Right renal cortex interstitium (tissue), 3 donors: Measurements from ENCODE around the gene NLRC3. TPM values are rescaled to one million over a fixed set of nuclear protein-coding genes. Genes with fewer than 3 reads are reported as not detected.
"Not testable (repeated sequence)": the region's sequence is repeated elsewhere in the genome, so short reads cannot be mapped to it uniquely, and the experiment has no call there.

ENCODE experiments used
- DNase-seq, 3 donors: peaks; one replicate each; pipeline ENCODE4 v3.0.0-alpha.2; 2013; ENCODE audit warnings: low read depth in 3 of 3, low spot score in 2 of 3
- polyA plus RNA-seq, 3 donors: library from polyadenylated mRNA; unstranded; fragments of 120-200 nt; gene quantifications; one replicate each; pipeline ENCODE4 v1.2.1, GENCODE V29; 2013; ENCODE audit not compliant: insufficient read length in 3 of 3

The NLRC3 gene
- polyA plus RNA-seq, 3 donors = 1.6 to 1.7 (median 1.6) TPM

DNA sequence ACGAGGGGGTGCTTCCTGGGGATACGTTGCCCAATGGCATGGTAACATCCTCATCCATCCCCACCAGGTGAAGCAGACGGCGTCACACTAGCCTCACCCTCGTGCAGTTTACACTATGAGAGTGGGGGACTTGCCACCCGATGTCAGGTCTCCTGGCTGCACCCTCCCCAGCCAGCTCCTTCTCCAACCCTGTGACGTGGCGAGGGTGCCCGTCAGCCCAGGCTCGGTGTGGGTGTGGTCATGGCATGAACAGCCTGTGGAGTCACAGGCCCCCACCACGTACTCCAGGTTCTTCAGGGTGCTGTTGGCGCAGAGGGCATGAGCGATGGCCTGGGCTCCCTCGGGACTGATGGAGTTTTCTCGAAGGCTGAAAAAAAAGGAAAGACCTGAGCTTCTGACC is 28.3 kb downstream of the NLRC3 start:
- no peak for DNase-seq

DNA sequence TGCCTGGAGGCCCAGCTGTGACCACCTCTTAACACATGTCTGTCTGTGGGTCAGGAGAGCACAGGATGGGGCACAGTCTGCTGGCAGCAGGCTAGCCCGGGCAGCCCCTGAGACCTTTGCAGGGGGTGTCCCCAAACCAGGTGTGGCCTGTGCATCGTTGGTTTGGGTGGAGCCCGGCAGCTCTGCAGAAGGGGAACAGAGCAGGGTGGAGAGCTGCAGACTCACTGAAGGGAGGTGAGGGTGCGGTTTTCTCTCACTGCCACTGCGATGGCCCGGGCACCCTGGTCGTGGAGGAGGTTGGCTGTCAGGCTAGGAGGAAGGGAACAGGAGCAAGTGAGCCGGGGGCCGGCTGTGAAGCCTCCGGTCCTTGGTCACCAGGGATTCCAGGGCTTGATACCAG is 28.8 kb downstream of the NLRC3 start:
- DNase-seq = no peak

DNA sequence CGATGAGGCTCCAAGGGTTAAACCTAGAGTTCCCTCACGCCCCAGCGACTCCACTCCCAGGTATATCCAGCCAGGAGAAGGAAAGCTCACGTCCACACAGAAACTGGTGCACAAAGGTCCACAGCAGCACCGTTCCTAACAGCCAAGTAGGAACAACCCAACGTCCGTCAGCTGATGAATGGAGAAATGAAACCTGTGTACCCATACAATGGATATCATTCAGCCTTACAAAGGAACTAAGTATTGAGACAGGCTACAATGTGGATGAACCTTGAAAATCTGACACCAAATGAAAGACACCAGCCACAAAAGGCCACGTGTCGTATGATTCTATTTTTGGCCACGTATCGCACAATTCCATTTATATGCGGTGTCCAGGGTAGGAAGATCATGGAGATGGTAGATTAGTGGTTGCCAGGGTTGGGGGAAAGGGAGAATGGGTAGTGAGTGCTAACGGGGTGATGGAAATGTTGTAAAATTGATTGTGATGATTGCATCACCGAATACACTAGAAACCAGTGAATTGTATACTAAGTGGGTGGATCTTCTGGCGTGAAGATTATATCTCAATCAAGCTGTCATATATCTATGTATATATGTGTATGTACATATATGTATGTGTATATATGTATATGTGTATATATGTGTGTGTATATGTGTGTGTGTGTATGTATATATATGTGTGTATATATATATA is 30.1 kb downstream of the NLRC3 start:
- DNase-seq = no peak

GRCh38 chr16:3542601-3543373 is 34.4 kb downstream of the NLRC3 start:
- DNase-seq = no peak

DNA sequence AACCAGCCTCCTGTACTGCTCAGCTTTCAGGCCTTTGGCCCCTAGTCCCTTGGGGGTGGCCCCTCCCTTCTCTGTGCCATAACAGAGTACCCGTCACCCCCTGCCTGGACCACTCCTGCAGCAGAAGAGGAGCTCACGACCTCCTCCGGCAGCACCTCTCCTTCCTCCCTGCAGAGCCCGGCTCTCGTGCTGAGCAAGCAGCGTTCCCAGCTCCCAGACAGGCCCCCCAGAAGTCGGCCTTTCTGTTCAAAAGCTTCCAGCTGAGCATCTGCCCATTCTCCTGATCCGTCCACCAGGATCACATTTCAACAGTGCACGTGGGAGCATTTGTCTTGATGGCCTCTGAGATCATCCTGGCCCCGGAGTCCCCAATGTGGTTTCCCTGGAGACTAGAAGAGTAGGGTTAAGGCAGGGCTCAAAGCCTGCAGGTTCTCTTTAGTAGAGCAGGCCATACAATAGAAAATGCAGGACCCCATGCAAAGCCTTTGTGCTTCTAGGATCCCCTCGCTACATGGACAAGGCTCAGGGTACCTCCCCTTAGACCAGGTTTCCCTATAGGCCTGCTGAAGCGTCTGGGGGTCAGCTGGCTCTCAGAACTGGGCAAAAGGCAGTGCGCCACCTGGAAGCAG is 35.6 kb downstream of the NLRC3 start:
- no peak for DNase-seq

- DNase-seq = no peak
Observed at GRCh38 chr16:3538222-3538621, 39.0 kb downstream of the NLRC3 start.

DNA sequence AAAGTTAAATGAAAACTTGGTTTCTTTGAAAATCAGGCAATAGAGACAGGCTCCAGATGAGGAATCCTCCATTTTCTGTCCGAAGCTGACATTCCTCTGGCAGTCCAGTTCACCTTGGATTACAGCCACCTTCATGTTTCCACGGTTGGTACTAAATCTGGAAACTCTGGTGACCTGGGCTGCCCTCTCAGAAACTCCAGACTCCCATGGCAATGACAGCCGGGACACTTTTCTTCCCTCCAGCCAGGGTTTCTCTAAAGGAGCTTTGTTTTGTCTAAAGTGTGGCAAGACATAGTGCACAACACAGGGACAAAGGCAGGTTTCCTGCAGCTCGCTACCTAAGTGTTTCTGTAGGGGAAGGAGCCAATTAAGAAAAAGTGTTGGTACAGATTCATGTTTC is 40.4 kb downstream of the NLRC3 start:
- DNase-seq = no peak

DNA sequence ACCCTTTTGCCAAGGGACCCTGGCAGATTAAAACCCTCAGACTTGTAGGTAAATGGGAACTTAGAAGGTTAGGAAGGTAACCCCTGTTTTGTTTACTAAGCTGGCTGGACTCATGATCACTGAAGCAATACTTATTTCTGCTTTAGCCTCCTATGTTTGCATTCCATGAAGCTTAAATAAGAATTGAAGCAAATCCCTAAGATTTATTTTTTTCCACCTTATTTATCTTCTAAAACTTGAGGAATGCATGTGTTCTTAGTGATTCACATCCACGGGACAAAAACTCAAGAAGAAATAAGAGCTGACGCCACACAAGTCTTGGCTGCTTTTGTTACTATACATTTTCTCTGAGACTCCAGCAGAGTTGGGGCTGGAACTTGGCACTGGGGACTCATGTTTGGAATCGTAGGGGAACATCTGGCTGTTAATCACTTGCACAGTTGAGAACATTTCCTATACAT is 40.9 kb downstream of the NLRC3 start:
- no peak for DNase-seq

- no peak for DNase-seq
Observed at GRCh38 chr16:3534126-3534525, 43.1 kb downstream of the NLRC3 start.

GRCh38 chr16:3532741-3533140 is 44.5 kb downstream of the NLRC3 start:
- DNase-seq = no peak

- no peak for DNase-seq
Observed at GRCh38 chr16:3530371-3530914, 46.8 kb downstream of the NLRC3 start.

GRCh38 chr16:3529175-3529574 is 48.0 kb downstream of the NLRC3 start:
- no peak for DNase-seq

DNA sequence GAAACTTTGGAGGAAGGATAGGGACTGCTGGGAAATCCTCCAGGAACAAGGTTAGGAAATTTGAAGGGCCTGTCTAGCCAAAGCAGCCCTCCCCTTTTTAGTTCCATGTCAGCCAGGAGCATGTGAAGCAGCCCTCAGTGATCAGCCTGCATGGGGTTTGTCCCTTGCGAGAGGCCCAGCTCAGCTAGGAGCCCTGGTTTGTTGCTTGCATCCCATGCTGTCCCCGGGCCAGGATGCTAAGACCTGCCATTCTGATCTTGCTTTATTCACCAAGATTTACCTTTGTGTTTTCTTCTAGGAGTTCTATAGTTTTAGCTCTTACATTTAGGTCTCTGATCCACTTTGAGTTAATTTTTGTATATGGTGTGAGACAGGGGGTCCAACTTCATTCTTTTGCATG is 48.8 kb downstream of the NLRC3 start:
- no peak for DNase-seq

- not testable (repeated sequence) for DNase-seq
Observed at GRCh38 chr16:3527216-3527829, 49.9 kb downstream of the NLRC3 start.

- no peak for DNase-seq
Observed at GRCh38 chr16:3525951-3526350, 51.3 kb downstream of the NLRC3 start.

DNA sequence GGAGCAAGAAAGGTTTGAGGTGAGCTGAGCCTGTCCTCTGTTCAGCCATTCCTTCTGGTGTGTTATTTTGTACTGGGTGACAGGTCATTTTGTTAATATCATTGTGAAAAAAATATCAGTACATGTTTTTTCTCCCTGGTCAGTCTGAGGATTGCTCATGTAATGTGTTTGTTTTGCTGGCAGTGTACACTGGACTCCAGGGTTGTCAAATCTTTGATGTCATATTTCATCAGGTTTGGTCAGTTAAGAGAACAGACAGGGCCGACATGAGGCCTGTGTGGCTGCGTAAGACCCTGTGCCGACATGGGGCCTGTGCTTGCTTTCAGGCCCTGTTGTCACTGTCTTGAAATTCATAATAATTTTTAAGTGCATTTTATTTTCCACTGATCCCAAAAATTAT is 53.9 kb downstream of the NLRC3 start:
- no peak for DNase-seq

GRCh38 chr16:3520841-3521240 is 56.4 kb downstream of the NLRC3 start:
- DNase-seq = no peak

DNA sequence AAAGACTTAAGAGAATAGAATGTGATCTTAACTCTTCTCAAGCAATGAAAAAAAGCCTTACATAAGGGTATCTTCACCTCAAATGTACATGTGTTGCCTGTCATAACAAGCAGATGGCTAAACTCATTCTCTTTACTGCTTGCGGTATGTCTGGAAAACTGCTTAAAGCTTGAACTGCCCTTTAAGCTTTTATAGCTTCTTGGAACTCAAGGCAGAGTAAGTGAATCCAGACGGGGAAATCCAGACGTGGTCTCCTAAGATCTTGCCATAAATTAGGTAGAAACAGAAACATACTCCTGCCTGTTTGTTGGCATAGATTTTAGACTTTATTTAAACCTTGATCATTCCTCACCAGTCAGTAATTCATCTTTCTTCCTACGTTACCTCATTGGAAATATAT is 56.8 kb downstream of the NLRC3 start:
- DNase-seq = peak; percentile 56 to 72 (median 69)

- DNase-seq = no peak
Observed at GRCh38 chr16:3519581-3519980, 57.6 kb downstream of the NLRC3 start.

DNA sequence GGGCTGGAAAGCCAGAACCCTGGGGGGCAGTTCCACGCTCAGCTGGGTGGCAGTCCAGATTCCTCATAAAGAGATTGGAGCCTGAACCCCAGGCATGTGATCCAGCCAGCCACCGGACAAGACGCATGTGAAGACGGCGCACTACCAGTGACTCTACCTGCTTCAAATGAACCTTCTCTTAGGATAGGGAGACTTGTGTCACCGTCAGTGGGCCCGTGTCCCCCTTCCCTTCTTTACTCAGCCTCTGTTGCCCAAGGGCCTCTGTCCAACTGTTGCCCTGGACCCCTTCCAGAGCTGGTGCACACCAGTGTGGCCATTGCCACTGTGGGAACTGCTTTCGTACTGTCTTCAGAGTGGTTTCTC is 58.2 kb downstream of the NLRC3 start:
- DNase-seq = no peak
